ENCODE measurements around the gene TERC. TPM values are rescaled to one million over a fixed set of nuclear protein-coding genes. Genes with fewer than 3 reads are reported as not detected.
A peak's percentile ranks its signal among the peaks of the same experiment; 100 is the strongest.

The TERC gene
- total RNA-seq (ENCODE audit: low replicate concordance), result 124 and 230 TPM in 2 replicates

DNA sequence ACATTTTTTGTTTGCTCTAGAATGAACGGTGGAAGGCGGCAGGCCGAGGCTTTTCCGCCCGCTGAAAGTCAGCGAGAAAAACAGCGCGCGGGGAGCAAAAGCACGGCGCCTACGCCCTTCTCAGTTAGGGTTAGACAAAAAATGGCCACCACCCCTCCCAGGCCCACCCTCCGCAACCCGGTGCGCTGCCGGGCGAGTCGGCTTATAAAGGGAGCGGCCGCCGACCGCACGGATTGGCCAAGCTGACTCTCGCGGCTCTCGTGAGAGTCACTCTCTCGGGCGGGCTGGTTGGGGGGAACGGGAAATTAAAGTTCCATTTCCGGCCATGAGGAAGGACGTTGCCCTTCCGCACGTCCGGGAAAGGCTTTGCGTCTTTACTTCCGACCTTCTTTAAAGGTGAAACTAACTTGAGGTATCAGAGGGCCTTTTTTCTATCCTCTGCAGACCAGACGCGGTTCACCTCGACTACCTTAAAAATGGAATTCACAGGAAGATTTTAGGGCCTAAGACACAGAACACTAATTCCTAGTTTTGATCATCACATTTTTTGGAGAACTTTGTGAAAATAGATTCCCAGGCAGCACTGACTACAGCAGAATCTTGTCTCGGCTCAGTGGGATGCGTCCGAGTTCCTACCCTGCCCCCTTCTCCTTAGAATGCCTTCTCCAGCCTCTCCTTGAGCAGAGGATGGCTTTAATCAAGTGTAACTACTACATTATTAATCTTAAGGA is at the start of gene TERC:
Gene TERC, minus strand, starts transcription at position 179 of the 731 bp plus-strand sequence.
- TF ChIP-seq CTCF (IDR thresholded peaks at IDR 0.05; ENCODE audit: insufficient read depth, low read length), result no peak
- peak within 1 kb of the TSS; percentile 84 for H3K4me3 ChIP-seq (ENCODE audit: low read depth, low read length)
- DNase-seq (ENCODE audit: low read depth), result peak; percentile 92

GRCh38 chr3:169813757-169814517 is 49.1 kb upstream of the TERC start:
- no peak for DNase-seq (ENCODE audit: low read depth)
- H3K4me3 ChIP-seq (ENCODE audit: low read depth, low read length), result no peak overlapping the region
- no peak for TF ChIP-seq CTCF (IDR thresholded peaks at IDR 0.05; ENCODE audit: insufficient read depth, low read length)

DNA sequence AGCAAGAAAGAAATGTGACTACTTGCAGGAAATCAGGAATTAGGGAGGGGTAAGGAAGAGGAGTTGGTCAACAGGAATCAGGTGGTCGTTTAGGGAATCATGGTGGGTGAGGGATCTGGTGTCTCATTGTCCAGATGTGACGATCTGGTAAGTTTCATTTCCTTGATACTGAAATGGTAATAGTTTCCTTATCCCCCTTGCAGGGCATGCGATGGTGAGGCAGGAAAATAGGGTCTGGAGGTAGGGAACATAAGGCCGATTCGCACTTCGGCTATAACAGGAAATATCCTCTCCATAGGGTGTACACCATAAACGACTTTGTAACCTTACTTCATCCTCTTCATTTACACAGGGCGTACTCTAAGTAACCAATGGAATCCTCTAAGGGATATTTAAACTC is 48.4 kb upstream of the TERC start:
- DNase-seq (ENCODE audit: low read depth), result no peak
- H3K4me3 ChIP-seq (ENCODE audit: low read depth, low read length), result no peak overlapping the region
- no peak for TF ChIP-seq CTCF (IDR thresholded peaks at IDR 0.05; ENCODE audit: insufficient read depth, low read length)

- peak within 1 kb of the TSS; percentile 50 for H3K4me3 ChIP-seq (ENCODE audit: low read depth, low read length)
- no peak for TF ChIP-seq CTCF (IDR thresholded peaks at IDR 0.05; ENCODE audit: insufficient read depth, low read length)
- peak; percentile 59 for DNase-seq (ENCODE audit: low read depth)
Observed at GRCh38 chr3:169812332-169813235, 47.7 kb upstream of the TERC start, which contains the start of the genes LRRC34 and LRRIQ4. Gene LRRC34 (minus strand): TSS chr3:169812904. CDS start chr3:169812548, 356 bp downstream. Gene LRRIQ4 (plus strand): TSS chr3:169812870. CDS start chr3:169821922, 9,052 bp downstream.

DNA sequence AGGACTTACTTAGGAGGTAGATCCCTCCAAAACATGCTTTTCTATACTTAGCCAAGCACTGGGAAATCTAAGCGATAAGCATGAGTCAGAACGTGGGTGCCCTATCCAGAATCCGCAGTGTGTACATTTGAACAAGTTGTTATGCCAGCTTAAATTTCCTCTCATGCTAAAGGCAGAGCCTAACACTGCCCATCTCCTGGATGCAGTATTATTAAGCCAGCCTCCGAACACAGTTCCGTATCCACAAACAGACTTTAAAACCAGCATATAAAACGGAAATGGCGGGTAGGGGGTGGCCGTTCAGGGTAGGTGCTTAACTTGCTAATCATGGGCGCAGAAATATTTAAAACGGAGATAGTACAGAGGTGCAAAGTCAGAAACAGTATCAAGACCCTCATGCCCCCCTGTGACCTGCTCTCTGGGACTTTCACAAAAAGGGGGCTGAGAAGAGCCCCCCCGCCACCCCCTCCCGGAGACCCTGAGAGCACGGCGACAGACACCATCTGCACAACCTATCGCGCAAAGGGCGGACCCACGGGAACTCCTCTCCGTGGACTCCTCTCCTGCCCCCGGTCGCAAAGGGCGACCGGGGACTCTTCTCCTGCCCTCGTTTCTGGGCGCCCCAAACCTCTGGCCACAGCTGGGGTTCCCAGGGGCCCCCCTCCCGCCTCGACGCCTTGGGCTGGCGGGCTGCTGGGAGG is 46.9 kb upstream of the TERC start:
- DNase-seq (ENCODE audit: low read depth), result peak; percentile 85
- H3K4me3 ChIP-seq (ENCODE audit: low read depth, low read length), result peak overlapping the region; percentile 50
- TF ChIP-seq CTCF (IDR thresholded peaks at IDR 0.05; ENCODE audit: insufficient read depth, low read length), result no peak
